ENCODE measurements around the gene GPAT2. TPM values are rescaled to one million over a fixed set of nuclear protein-coding genes. Genes with fewer than 3 reads are reported as not detected.
"Not testable (repeated sequence)": the region's sequence is repeated elsewhere in the genome, so short reads cannot be mapped to it uniquely, and the experiment has no call there.

The GPAT2 gene
- total and polyA plus RNA-seq, 2 of the 8 experiments (the other 6 are each of a cell fraction or from before 2014, with no cell fraction given) = 0.26 to 0.63 TPM

DNA sequence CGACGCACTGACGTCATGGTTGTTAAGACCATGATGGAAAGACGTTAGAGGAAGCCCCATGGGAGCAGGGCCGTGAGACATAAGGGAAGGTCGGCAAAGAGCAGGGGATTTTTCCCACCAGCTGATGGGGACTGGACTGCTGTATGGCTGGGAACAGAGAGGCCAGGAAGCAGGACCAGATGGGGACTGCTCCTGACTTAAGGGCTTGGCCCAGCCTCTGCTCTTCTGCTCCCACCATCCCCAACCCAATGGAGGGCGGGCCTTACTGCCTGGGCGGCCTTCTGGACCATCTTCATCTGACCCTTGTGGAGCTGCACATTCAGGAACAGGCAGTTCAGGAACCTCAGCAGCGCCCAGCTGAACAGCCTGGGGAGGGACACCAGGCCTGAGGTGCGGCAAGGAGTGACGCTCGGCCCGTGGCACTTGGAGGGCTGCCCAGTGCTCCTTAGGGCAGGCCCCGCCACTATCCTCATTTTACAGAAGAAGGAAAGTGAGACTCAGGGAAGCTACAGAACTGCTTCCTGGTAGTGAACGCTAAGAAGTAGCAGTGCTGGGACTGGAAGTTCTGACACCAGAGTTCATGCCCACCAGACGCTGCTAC, 6.9 kb downstream of the GPAT2 start:
- H4K91ac ChIP-seq (replicated peaks; ENCODE audit: insufficient read length, low read length); H2BK15ac ChIP-seq (ENCODE audit: low read length); H2BK5ac ChIP-seq (ENCODE audit: low read depth, low read length); H3K23ac ChIP-seq (ENCODE audit: insufficient read length); FAIRE-seq; H3K27me3 ChIP-seq (replicated peaks in 1 of 4; ENCODE audit: control insufficient read depth in 3 of 4, extremely low read depth in 1 of 4, insufficient read depth in 3 of 4, low read length in 3 of 4); H2BK20ac ChIP-seq (ENCODE audit: low read length); POLR2A ChIA-PET (ENCODE audit: partially characterized antibody); H4K8ac ChIP-seq (ENCODE audit: extremely low read depth, insufficient read depth, low read length); H2BK12ac ChIP-seq (ENCODE audit: low read depth, low read length); H3K4me3 ChIP-seq (ENCODE audit: extremely low read depth in 1 of 4, insufficient read depth in 2 of 4, low read depth in 3 of 4, low read length in 4 of 4); H3K79me2 ChIP-seq (ENCODE audit: control insufficient read depth in 1 of 2, insufficient read depth in 2 of 2, low read length in 2 of 2); H3K18ac ChIP-seq (ENCODE audit: extremely low read depth, low read length); H3K9me3 ChIP-seq (ENCODE audit: insufficient read depth in 2 of 2, low read depth in 1 of 2, low read length in 1 of 2); DNase-seq (ENCODE audit: low read depth in 1 of 2, low spot score in 2 of 2); H4K5ac ChIP-seq (ENCODE audit: insufficient read length, low read depth, low read length); H3K79me1 ChIP-seq (ENCODE audit: low read depth, low read length); H2BK120ac ChIP-seq (replicated peaks; ENCODE audit: low read depth, low read length); H3K23me2 ChIP-seq (ENCODE audit: low read depth, low read length); H2AK5ac ChIP-seq (ENCODE audit: low read depth, low read length); H3K56ac ChIP-seq (replicated peaks; ENCODE audit: insufficient read length, low read depth, low read length); H3K14ac ChIP-seq (ENCODE audit: insufficient read length); H3K4ac ChIP-seq (replicated peaks; ENCODE audit: insufficient read length, low read depth, low read length); H3K4me2 ChIP-seq (ENCODE audit: insufficient read depth in 1 of 2, low read depth in 2 of 2, low read length in 2 of 2); CTCF ChIA-PET (ENCODE audit: partially characterized antibody); H3K36me3 ChIP-seq (ENCODE audit: control insufficient read depth in 2 of 4, insufficient read depth in 4 of 4, low read length in 3 of 4); H4K20me1 ChIP-seq (replicated peaks in 1 of 2; ENCODE audit: control insufficient read depth in 1 of 2, insufficient read depth in 2 of 2, low read length in 2 of 2); H3K4me1 ChIP-seq (replicated peaks in 1 of 4; ENCODE audit: control insufficient read depth in 3 of 4, insufficient read depth in 4 of 4, low read length in 3 of 4); H3K27ac ChIP-seq (ENCODE audit: low read depth, low read length); H2AFZ ChIP-seq (ENCODE audit: low read length); H3K9ac ChIP-seq (replicated peaks in 1 of 4; ENCODE audit: extremely low read depth in 1 of 4, low read depth in 3 of 4, low read length in 3 of 4): not testable (repeated sequence)
- no CpG with 5 or more reads among the region's 16 CpGs for WGBS, 2 experiments (ENCODE audit: extremely low coverage in 1 of 2, insufficient coverage in 1 of 2, insufficient read length in 1 of 2, insufficient replicate concordance in 2 of 2, low coverage in 1 of 2, low lambda C conversion rate in 2 of 2, missing lambda C conversion rate in 1 of 2)

DNA sequence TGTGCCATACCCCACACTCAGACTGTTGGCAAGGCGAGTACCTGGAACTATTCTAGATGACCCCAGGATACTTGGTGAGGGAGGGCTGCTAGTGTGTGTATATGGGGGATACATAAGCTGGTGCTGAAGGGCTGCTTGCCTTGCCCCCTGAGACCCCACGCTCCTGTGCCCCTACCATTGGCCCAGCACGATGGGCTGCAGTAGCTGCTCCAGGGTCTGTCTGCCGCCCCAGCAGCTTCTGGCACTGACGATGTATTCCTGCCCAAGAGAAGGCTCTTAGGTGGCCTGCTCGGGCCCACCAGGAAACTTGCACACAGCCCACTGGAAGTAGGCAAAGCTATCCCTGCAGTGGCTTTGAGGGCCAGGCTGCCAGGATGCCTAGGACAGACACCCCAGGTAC, 9.0 kb downstream of the GPAT2 start:
- H3K4ac ChIP-seq (replicated peaks; ENCODE audit: insufficient read length, low read depth, low read length); H2AK5ac ChIP-seq (ENCODE audit: low read depth, low read length); DNase-seq (ENCODE audit: low read depth in 1 of 2, low spot score in 2 of 2); H3K56ac ChIP-seq (replicated peaks; ENCODE audit: insufficient read length, low read depth, low read length); H3K79me1 ChIP-seq (ENCODE audit: low read depth, low read length); H2BK20ac ChIP-seq (ENCODE audit: low read length); H3K4me1 ChIP-seq (replicated peaks in 1 of 4; ENCODE audit: control insufficient read depth in 3 of 4, insufficient read depth in 4 of 4, low read length in 3 of 4); H4K91ac ChIP-seq (replicated peaks; ENCODE audit: insufficient read length, low read length); FAIRE-seq; H3K79me2 ChIP-seq (ENCODE audit: control insufficient read depth in 1 of 2, insufficient read depth in 2 of 2, low read length in 2 of 2); H3K18ac ChIP-seq (ENCODE audit: extremely low read depth, low read length); H3K27ac ChIP-seq (ENCODE audit: low read depth, low read length); H3K9me3 ChIP-seq (ENCODE audit: insufficient read depth in 2 of 2, low read depth in 1 of 2, low read length in 1 of 2); H2AFZ ChIP-seq (ENCODE audit: low read length); H3K14ac ChIP-seq (ENCODE audit: insufficient read length); H3K9ac ChIP-seq (replicated peaks in 1 of 4; ENCODE audit: extremely low read depth in 1 of 4, low read depth in 3 of 4, low read length in 3 of 4); H3K36me3 ChIP-seq (ENCODE audit: control insufficient read depth in 2 of 4, insufficient read depth in 4 of 4, low read length in 3 of 4); H3K23me2 ChIP-seq (ENCODE audit: low read depth, low read length); H3K27me3 ChIP-seq (replicated peaks in 1 of 4; ENCODE audit: control insufficient read depth in 3 of 4, extremely low read depth in 1 of 4, insufficient read depth in 3 of 4, low read length in 3 of 4); H2BK12ac ChIP-seq (ENCODE audit: low read depth, low read length); H3K4me3 ChIP-seq (ENCODE audit: extremely low read depth in 1 of 4, insufficient read depth in 2 of 4, low read depth in 3 of 4, low read length in 4 of 4); H4K8ac ChIP-seq (ENCODE audit: extremely low read depth, insufficient read depth, low read length); H4K20me1 ChIP-seq (replicated peaks in 1 of 2; ENCODE audit: control insufficient read depth in 1 of 2, insufficient read depth in 2 of 2, low read length in 2 of 2); H4K5ac ChIP-seq (ENCODE audit: insufficient read length, low read depth, low read length); POLR2A ChIA-PET (ENCODE audit: partially characterized antibody); H2BK5ac ChIP-seq (ENCODE audit: low read depth, low read length); H3K23ac ChIP-seq (ENCODE audit: insufficient read length); H3K4me2 ChIP-seq (ENCODE audit: insufficient read depth in 1 of 2, low read depth in 2 of 2, low read length in 2 of 2); H2BK120ac ChIP-seq (replicated peaks; ENCODE audit: low read depth, low read length); H2BK15ac ChIP-seq (ENCODE audit: low read length): not testable (repeated sequence)
- WGBS, 2 experiments (ENCODE audit: extremely low coverage in 1 of 2, insufficient coverage in 1 of 2, insufficient read length in 1 of 2, insufficient replicate concordance in 2 of 2, low coverage in 1 of 2, low lambda C conversion rate in 2 of 2, missing lambda C conversion rate in 1 of 2) = 100% methylated on average over 6 of the region's 6 CpGs; no CpG with 5 or more reads in 1 of the 2 experiments
- CTCF ChIA-PET (ENCODE audit: partially characterized antibody) = interaction anchor here (0.8 to 4.6 kb wide), 3 partner anchors 88 to 241 kb away, joined by 3 to 40 read pairs (median 4); no protein-coding TSS in a partner anchor
